GM21576 (cell line): ENCODE data around the gene STIM2.

ENCODE experiments used
- ATAC-seq: cut with Tn5 transposase; IDR thresholded peaks from one replicate; pipeline ENCODE4 v1.9.1; 2021; ENCODE audit warnings: mild to moderate bottlenecking, moderate library complexity; ENCODE audit not compliant: unreplicated experiment

STIM2 gene

DNA sequence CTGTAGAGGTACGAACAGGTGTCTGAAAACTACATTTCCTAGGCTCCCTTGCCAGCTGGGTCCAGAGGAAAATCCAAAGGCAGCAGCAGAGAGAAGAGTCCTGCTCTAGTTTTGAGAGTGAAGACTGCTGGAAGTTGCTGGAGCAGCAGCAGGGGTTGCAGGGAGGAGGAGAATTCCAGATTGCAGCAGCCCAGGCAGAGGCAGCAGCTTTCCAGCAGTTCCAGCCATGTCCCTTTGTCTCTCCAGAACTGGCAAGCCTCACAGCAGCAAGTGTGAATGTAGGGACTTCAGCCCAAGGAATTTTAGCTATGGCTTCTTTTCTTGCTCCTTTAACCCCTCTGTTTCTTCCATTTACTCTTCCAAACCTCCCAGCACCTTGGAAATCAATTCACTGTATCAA is 24.1 kb upstream of the STIM2 start:
- ATAC-seq = no peak

- ATAC-seq = no peak
Observed at GRCh38 chr4:26837993-26838842, 22.4 kb upstream of the STIM2 start.

DNA sequence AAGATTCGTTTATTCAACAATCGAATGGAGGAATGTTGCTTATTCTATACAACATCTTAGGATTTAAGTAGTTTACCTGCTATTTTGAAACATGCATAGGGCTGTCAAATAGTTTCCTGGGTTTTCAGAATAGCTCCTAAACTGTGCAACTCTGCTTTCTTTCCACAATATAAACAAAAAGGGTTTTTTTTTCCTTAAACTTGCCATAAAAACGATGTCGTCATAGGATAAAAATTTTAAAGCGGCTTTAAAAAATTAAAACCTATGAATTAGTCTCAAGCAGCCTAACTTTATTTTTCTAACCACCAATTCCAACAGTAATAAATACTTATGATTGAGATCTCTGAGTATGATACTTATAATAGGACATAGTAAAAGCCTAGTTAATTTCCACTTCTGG is 21.6 kb upstream of the STIM2 start:
- ATAC-seq = no peak

DNA sequence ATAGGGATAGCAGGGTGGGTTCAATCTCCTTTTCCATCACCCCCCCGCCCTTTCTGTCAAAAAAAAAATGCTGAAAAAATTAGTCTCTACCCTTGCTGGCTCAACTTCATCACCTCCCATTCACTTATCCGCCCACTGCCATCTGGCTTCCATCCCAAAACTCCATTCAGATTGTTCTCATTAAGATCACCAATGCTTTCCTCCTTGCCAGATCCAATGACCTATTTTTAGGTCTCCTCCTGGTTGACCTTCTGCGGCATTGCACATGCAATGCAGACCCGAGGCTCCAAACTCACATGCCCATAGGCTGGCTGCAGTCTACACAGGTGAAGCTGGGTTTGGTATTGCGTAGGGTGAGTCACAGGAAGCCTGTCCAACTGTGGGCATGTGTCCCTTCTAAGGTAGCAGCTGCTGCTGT is 21.1 kb upstream of the STIM2 start:
- no peak for ATAC-seq

DNA sequence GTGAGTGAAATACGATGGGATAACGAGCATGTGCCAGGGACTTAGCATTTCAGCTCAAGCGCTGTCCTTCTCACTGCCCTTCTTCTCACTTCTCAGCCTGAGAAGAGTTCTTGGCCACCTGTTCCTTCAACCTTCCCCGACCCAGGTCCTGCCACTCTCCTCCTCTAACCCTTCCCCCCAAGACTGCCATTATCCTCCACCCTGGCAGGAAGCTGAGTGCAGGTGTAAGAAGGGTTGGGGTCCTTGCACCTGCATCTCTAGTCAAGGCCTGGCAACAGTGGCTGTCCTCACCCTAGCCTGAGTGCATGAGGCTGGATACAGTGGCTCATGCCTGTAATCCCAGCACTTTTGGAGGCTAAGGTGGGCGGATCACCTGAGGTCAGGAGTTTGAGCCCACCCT is 19.9 kb upstream of the STIM2 start:
- no peak for ATAC-seq

- ATAC-seq = no peak
Observed at GRCh38 chr4:26842911-26843310, 17.7 kb upstream of the STIM2 start.

- ATAC-seq = no peak
Observed at GRCh38 chr4:26850528-26850927, 10.1 kb upstream of the STIM2 start.

DNA sequence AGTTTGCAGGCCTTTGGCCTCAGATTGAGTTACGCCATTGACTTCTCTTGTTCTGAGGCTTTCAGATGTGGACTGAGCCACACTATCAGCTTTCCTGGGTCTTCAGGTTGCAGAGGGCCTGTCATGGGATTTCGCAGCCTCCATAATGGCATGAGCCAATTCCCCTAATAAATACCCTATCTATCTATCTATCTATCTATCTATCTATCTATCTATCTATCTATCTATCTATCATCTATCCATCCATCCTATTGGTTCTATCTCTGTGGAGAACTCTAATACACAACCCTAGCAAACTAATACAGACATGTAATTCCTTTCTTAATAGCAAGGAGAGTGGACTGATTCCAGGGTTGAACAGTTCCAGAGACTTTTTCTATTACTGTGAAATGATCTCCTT is 9.5 kb upstream of the STIM2 start:
- ATAC-seq = no peak

GRCh38 chr4:26854701-26855100 is 5.9 kb upstream of the STIM2 start:
- no peak for ATAC-seq

- ATAC-seq = no peak
Observed at GRCh38 chr4:26856906-26857277, 3.7 kb upstream of the STIM2 start.

- peak; percentile 43 for ATAC-seq
Observed at GRCh38 chr4:26857278-26858034, 3.2 kb upstream of the STIM2 start.

DNA sequence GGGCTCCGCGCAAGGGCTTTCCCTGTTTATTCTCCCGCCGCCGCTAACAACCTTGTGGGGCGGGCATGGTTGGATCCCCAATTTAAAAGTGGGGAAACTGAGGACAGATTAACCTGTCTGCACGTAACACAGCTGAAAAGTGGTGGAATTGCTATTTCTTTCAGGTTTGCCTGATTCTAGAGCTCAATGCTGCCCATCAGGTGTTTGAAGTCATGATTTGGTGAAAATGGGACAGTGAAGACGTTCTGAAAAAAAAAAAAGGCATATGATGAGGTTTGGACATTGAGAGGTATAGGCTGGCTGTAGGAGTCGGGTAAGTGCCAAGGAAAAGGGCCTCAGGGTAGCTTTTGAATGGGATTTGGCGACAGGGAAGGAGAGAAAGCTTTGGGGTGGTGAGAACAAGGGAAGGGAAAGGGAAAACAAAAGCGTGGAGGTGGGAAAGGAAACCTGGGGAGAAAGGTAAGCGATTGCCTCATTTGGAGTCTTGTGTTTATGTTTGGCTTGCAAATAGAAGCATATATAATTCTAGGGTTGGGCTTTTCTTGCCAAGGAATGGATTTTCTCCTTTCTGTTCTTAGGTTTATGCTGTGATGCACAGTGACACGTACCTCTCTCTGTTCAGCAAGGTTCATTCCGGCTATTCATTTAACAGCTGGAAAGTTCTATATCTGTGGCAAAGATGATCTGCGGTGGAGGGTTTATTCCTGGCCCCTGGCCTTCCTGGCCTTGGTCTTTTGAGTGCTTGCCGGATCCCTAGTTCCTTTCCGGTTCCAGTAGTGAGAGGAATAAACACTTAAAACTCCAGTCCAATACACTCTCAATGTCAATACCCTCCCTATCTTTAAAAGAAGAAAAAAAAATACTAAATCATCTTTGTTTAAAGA is 2.4 kb upstream of the STIM2 start:
- ATAC-seq = no peak

- ATAC-seq = no peak
Observed at GRCh38 chr4:26858947-26859401, 1.7 kb upstream of the STIM2 start.

- no peak for ATAC-seq
Observed at GRCh38 chr4:26859762-26860156, 882 bp upstream of the STIM2 start.

DNA sequence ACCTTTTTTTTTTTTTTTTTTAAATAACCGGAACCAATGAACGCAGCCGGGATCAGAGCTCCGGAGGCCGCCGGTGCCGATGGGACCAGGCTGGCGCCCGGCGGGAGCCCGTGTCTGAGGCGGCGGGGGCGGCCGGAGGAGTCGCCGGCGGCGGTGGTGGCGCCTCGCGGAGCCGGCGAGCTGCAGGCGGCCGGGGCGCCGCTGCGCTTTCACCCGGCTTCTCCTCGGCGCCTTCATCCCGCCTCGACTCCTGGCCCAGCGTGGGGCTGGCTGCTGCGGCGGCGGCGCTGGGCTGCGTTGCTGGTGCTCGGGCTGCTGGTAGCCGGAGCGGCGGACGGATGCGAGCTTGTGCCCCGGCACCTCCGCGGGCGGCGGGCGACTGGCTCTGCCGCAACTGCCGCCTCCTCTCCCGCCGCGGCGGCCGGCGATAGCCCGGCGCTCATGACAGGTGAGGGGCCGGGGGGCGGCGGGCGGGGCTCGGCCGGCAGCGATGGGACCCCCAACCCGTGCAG is 337 bp downstream of the STIM2 start:
- peak; percentile 22 for ATAC-seq

DNA sequence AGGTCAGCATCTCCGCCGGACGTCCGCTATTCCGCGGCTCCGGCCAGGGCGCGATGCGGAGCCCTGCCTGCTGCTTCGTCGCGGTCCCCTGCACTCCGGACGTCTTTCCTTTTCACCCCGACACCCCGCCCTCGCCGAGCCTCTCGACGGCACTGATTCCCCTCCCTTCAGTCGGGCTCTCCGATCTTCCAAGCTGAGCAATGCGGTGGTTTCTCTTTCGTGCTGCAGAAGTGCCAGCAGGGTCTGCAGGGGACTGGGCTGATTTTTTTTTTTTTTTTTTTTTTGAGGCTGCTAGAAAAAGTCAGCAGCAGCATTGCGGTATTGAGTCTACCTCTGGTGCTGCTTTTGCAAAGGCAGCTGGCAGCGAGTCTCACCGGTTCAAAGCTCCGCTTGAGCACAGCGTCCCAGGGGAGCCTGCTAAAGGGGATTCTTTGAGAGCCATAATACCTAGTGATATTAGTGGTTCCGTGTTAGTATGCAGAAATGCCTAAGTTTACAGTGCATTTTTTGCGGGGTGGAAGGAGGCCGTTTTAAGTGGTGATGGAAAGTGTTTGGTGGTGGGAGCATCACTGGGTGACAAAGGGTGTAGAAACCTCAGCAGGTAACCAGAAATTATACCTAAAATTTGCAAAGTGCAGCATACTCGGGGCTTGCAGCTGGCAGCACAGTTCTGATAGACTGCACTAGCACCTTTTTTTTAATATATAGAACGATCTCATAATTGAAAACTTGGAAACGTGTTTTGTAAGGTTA is 969 bp downstream of the STIM2 start:
- ATAC-seq = peak; percentile 38

DNA sequence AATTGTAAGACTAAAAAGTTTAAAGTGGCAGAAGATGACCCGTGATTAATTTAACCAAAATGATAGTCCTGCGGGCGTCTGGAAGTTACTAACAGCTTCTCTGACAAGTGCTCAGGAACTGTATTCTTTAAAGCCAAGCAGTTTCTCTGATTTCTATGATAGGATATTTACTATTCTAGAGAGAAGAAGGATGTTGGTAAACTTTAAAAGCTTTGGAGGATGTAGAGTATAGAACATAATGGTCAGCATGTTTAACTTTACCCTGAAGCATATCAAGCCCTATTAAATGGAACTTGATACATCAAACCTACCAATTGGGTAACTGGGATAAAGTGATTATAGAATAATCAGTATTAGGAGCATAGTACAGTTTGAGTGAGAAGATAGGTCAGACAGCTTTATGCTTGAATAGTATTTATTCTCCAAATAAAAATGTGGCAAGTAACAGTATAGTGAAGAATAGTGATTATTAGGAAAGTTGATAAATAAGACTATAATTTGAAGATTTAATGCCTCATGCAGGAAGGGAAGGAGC is 1.8 kb downstream of the STIM2 start:
- no peak for ATAC-seq

DNA sequence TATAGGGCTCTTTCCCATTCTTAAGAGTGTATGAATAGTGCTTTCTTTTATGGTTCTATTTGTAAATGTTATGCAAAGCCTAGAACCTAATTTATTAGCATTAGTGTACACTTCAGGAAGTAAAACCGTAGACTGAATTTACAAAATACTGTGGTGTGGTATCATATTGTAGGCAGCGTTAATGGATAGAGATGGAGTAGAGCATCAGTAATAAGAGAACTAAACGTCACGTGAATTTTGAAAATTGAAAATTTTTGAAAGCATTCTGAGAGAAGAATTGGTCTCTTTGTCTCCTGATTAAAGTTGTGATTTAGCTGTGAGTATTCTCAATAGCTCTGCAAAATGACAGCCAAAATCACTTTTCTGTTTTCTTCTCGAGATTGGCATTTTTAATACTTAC is 2.9 kb downstream of the STIM2 start:
- ATAC-seq = no peak

GRCh38 chr4:26864899-26865298 is 4.3 kb downstream of the STIM2 start:
- no peak for ATAC-seq

DNA sequence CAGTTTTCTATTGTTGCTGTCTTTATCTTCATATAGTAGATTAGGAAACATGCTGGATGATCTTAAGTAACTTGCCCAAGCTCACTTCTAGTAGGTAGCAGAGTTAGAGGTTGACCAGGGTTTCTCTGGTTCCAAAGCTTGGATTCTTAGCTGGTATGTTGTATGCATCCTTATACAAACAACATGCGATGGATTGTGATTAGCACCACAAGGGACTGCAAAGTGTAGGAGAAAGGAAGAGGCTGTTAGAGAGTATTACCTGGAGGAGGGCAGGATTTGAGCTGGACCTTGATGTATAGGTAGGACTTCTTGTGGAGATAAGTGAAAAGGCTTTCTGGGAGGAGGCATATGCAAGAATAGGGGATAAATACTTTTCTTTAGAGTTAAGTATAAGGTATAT is 5.6 kb downstream of the STIM2 start:
- no peak for ATAC-seq
